C4-2B (cell line): ENCODE data around the gene ZNF556.

ENCODE experiments used
- ZFX ChIP-seq: fragments of 450-650 bp; IDR thresholded peaks from 2 replicates; pipeline ENCODE4 v1.6.1; 2017
- TF ChIP-seq, protein P1 (sequence below): fragments of 450-650 bp; conservative IDR thresholded peaks from 2 replicates; pipeline ENCODE4 v1.5.1; 2017; ENCODE audit warnings: mild to moderate bottlenecking

DNA sequence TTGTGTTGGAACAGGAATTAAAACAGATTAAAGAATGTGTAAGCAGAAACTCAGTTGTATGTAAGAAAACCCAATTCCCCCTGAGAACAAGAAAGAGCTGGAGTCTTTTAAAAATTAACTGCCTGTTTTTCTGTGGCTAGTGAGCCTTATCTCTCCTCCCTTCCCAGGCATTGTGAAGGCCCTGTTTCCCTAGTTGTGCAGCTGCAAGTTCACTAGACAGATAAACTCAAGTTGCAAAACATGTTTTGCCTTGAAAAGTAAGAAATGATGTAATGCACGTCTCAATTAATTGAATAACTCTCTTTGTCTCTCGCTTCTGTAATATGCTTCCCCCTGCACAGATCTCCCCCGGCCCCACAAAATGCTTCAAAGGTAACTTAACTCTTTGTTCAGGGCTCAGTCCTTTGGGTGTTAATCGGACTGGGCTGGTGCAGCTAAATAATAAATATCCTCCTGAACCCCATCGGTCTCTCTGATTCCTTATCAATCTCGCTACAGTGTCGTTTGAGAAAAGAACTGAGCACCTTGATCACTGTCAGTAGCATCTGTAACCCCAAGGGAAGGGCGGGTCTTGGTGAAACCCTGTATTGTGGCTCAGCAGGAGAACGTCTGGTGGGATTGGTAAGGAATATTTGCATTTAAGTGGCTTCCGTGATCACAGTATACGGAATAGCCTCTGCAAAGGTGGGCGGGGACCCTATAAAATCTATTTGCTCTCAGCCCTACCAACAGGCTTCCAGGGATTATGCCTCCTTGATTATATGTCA lies 1.6 kb upstream of the ZNF556 start:
- TF ChIP-seq, protein P1, sequence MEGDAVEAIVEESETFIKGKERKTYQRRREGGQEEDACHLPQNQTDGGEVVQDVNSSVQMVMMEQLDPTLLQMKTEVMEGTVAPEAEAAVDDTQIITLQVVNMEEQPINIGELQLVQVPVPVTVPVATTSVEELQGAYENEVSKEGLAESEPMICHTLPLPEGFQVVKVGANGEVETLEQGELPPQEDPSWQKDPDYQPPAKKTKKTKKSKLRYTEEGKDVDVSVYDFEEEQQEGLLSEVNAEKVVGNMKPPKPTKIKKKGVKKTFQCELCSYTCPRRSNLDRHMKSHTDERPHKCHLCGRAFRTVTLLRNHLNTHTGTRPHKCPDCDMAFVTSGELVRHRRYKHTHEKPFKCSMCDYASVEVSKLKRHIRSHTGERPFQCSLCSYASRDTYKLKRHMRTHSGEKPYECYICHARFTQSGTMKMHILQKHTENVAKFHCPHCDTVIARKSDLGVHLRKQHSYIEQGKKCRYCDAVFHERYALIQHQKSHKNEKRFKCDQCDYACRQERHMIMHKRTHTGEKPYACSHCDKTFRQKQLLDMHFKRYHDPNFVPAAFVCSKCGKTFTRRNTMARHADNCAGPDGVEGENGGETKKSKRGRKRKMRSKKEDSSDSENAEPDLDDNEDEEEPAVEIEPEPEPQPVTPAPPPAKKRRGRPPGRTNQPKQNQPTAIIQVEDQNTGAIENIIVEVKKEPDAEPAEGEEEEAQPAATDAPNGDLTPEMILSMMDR, result no peak
- no peak for TF ChIP-seq ZFX
